Effector memory CD8-positive, alpha-beta T cell (primary cell): ENCODE results near the gene INSIG2.

Experiments used
- ATAC-seq: fragments of 150-1000 bp; cut with Tn5 transposase; replicated peaks from 2 replicates; pipeline ENCODE4 v1.10.0; 2021; ENCODE audit warnings: mild to moderate bottlenecking, moderate library complexity
- DNase-seq, 3 experiments: peaks; one replicate each; pipeline ENCODE4 v3.0.0; 2021
- H3K27ac Mint-ChIP-seq, 2 donors: one replicate each; pipeline ENCODE4 v1.8.0; 2022; ENCODE audit warnings: mild to moderate bottlenecking in 2 of 2, mixed read lengths in 2 of 2, moderate library complexity in 2 of 2
- H3K27me3 Mint-ChIP-seq, 2 donors: one replicate each; pipeline ENCODE4 v1.8.0; 2022; ENCODE audit warnings: mixed read lengths in 2 of 2
- H3K36me3 Mint-ChIP-seq: one replicate; pipeline ENCODE4 v1.8.0; 2022; ENCODE audit warnings: mild to moderate bottlenecking, moderate library complexity, mixed read lengths; ENCODE audit not compliant: insufficient read depth
- H3K4me1 Mint-ChIP-seq, 2 donors: one replicate each; pipeline ENCODE4 v1.8.0; 2022; ENCODE audit warnings: low read depth in 2 of 2, mixed read lengths in 2 of 2
- H3K4me3 Mint-ChIP-seq, 2 donors: one replicate each; pipeline ENCODE4 v1.8.0; 2022; ENCODE audit warnings: mild to moderate bottlenecking in 2 of 2, mixed read lengths in 2 of 2, moderate library complexity in 2 of 2
- H3K9me3 Mint-ChIP-seq, 2 donors: one replicate each; pipeline ENCODE4 v1.8.0; 2022; ENCODE audit warnings: mixed read lengths in 2 of 2

INSIG2 gene

GRCh38 chr2:118052474-118052873 is 35.8 kb upstream of the INSIG2 start:
- ATAC-seq (no peak), DNase-seq (no peak)
- Mint-ChIP-seq H3K27ac (no peak overlapping the region), H3K4me3 (no peak overlapping the region), H3K36me3 (no peaks in the 10 kb centered on the region), H3K9me3 (no peaks in the 10 kb centered on the region), H3K27me3 (peaks cover 70 to 71% of the 10 kb centered on the region in 2 donors), H3K4me1 (no peaks in the 10 kb centered on the region)

GRCh38 chr2:118053681-118054080 is 34.6 kb upstream of the INSIG2 start:
- H3K9me3 Mint-ChIP-seq: no peaks in the 10 kb centered on the region
- H3K4me3 Mint-ChIP-seq: no peak overlapping the region
- DNase-seq (no peak), ATAC-seq (no peak)
- H3K4me1 Mint-ChIP-seq: no peaks in the 10 kb centered on the region
- no peak overlapping the region for H3K27ac Mint-ChIP-seq
- H3K27me3 Mint-ChIP-seq: peaks cover 58 to 67% of the 10 kb centered on the region in 2 donors
- no peaks in the 10 kb centered on the region for H3K36me3 Mint-ChIP-seq

- Mint-ChIP-seq H3K9me3 (no peaks in the 10 kb centered on the region), H3K4me3 (no peak overlapping the region), H3K36me3 (no peaks in the 10 kb centered on the region), H3K27me3 (peaks cover 51 to 60% of the 10 kb centered on the region in 2 donors), H3K27ac (no peak overlapping the region), H3K4me1 (no peaks in the 10 kb centered on the region)
- ATAC-seq (no peak), DNase-seq (no peak)
Observed at GRCh38 chr2:118054213-118055008, 33.9 kb upstream of the INSIG2 start.

GRCh38 chr2:118055512-118056164 is 32.6 kb upstream of the INSIG2 start:
- Mint-ChIP-seq H3K27ac (peak overlapping the region in 1 of 2 donors; percentile 3), H3K27me3 (peaks cover 39 to 48% of the 10 kb centered on the region in 2 donors), H3K36me3 (no peaks in the 10 kb centered on the region), H3K4me3 (no peak overlapping the region), H3K9me3 (no peaks in the 10 kb centered on the region), H3K4me1 (peaks cover 3 to 5% of the 10 kb centered on the region in 2 donors)
- ATAC-seq (peak; percentile 17), DNase-seq (no peak)

DNA sequence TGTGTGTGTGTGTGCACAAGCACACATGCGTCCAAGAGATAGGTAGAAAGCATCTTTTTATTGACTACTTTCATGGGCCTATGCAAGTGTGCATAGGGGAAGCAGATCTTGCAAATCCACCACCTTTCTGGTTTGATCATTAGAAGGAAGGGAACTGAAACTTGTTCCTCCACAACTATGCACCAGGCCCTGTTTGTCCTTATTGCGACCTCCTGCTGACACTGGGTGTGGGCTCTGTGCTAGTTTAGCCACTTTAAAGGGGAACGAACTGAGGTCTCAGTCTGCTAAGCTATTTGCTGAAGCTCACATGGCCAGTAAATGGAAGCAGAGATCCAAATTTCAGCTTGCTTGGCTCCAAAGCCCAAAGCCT is 32.1 kb upstream of the INSIG2 start:
- DNase-seq: no peak
- Mint-ChIP-seq H3K27ac (no peak overlapping the region), H3K9me3 (no peaks in the 10 kb centered on the region), H3K4me3 (no peak overlapping the region), H3K36me3 (no peaks in the 10 kb centered on the region), H3K4me1 (peaks cover 3 to 5% of the 10 kb centered on the region in 2 donors), H3K27me3 (peaks cover 37 to 46% of the 10 kb centered on the region in 2 donors)
- ATAC-seq: peak; percentile 63

GRCh38 chr2:118056801-118057200 is 31.5 kb upstream of the INSIG2 start:
- Mint-ChIP-seq H3K4me3 (no peak overlapping the region), H3K27ac (no peak overlapping the region), H3K27me3 (peaks cover 36 to 45% of the 10 kb centered on the region in 2 donors), H3K36me3 (no peaks in the 10 kb centered on the region), H3K9me3 (no peaks in the 10 kb centered on the region), H3K4me1 (peaks cover 3 to 7% of the 10 kb centered on the region in 2 donors)
- no peak for ATAC-seq
- DNase-seq: no peak

DNA sequence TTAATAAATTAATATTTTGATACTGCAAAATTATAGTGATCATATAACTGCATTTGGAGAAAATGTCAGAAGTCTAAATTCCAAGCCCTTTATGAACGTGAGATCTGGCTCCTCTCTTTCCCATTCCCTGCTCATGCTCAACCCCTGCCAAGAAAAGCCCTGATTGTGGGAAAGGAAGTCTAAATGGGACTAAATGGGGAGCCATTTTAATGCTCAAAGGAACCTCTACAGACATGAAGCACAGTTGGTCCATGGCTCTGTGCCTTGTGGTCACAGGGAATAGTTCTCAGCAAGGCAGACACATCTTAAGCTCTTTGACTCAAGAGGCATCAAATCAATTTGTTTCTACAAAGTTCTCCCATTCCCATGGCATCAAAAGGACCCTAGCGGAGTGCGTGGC is 29.3 kb upstream of the INSIG2 start:
- Mint-ChIP-seq H3K36me3 (no peaks in the 10 kb centered on the region), H3K27ac (no peak overlapping the region), H3K9me3 (no peaks in the 10 kb centered on the region), H3K4me1 (peaks cover 3 to 7% of the 10 kb centered on the region in 2 donors), H3K4me3 (no peak overlapping the region), H3K27me3 (peaks cover 36 to 56% of the 10 kb centered on the region in 2 donors)
- DNase-seq (no peak), ATAC-seq (no peak)

DNA sequence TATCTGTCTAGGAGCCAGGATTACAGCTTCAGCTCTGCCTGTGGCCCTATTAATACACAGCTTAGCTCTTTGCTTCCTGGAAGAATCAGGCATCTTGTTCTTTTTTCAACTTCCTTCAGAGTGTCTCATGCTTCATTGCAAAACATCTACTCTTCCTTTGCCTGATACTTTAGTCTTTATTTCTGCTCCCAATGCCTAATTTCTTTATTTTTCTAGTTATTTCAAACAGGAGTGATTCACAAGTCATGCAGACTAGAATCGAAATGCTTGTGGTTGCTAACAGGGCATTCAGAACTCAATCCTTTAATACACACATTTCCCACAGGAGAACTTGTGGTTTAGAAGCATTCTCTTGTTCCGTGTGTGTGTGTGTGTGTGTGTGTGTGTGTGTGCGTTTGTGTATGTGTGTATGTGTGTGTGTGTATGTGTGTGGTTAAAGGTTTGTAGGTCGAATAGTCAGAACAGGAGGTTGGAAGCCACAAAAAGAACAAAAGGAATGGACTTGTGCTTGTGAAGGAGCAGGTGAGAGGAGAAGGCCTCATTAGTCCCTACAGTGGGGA is 28.3 kb upstream of the INSIG2 start:
- no peak for ATAC-seq

DNA sequence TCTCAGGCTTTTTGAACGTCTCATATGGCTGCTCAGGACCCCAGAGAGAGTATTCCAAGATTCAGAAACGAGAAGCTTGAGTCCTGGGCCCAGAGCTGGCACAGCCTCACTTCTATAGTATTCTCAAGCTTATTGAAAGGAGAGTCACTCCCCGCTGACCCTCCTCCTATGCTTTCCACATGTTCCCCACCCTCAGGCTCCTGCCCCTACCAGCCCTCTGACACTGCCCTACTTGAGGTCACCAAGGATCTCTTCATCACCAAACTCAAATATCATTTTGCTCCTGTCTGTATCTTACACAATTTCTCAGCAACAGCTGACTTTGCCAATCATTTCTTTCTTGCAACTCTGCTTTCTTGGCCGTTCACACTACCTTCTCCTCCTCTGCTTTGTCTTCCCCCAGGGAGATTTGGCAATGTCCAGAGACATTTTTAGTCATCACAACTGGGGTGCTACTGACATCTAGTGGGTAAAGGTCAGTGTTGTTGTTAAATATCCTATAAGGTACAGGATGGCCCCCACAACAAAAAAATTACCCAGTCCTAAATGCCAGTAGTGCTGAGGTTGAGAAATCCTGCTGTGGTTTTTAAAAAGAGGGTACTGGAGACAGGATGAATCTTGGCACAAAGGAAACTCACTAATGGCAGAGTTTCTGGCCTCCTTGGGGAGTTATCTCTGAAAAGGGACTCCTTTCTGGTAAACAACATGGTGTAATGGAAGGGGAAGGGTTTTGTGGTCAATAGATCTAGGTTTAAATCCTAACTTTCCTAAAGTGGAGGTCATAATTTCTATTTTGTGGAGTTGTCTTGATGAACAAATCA is 26.9 kb upstream of the INSIG2 start:
- H3K4me3 Mint-ChIP-seq: no peak overlapping the region
- H3K36me3 Mint-ChIP-seq: no peaks in the 10 kb centered on the region
- ATAC-seq: no peak
- no peaks in the 10 kb centered on the region for H3K9me3 Mint-ChIP-seq
- H3K4me1 Mint-ChIP-seq: peaks cover 3 to 7% of the 10 kb centered on the region in 2 donors
- H3K27me3 Mint-ChIP-seq: peaks cover 42 to 46% of the 10 kb centered on the region in 2 donors
- DNase-seq: no peak
- no peak overlapping the region for H3K27ac Mint-ChIP-seq

More for the DNA sequence above, 28.3 kb upstream of the INSIG2 start:
- no peaks in the 10 kb centered on the region for H3K9me3 Mint-ChIP-seq
- no peaks in the 10 kb centered on the region for H3K36me3 Mint-ChIP-seq
- no peak for DNase-seq
- H3K27ac Mint-ChIP-seq: peak overlapping the region in 1 of 2 donors; percentile 27
- no peak overlapping the region for H3K4me3 Mint-ChIP-seq
- H3K4me1 Mint-ChIP-seq: peaks cover 3 to 7% of the 10 kb centered on the region in 2 donors
- peaks cover 39 to 51% of the 10 kb centered on the region in 2 donors for H3K27me3 Mint-ChIP-seq

DNA sequence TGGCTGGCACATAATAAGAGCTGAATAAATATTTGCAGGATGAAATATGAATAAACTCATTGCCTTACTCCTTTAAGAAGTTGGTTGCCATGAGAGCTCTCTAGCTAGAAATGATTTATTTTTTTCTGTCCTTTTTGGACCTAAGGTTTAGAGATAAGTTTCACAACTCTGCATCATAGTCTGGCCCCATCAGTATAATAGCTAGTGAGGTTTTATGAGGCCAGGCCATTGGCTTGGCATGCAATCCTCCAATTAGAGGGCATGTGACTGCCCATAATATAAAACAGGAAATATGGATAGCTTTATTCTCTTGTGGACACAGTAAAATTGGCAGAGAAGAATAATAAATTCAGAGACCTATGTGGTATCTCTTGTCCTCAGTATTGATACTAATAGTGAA is 26.2 kb upstream of the INSIG2 start:
- Mint-ChIP-seq H3K36me3 (no peaks in the 10 kb centered on the region), H3K27ac (no peak overlapping the region), H3K4me1 (peaks cover 3 to 7% of the 10 kb centered on the region in 2 donors), H3K27me3 (peaks cover 45 to 50% of the 10 kb centered on the region in 2 donors), H3K9me3 (no peaks in the 10 kb centered on the region), H3K4me3 (no peak overlapping the region)
- no peak for DNase-seq
- ATAC-seq: no peak

DNA sequence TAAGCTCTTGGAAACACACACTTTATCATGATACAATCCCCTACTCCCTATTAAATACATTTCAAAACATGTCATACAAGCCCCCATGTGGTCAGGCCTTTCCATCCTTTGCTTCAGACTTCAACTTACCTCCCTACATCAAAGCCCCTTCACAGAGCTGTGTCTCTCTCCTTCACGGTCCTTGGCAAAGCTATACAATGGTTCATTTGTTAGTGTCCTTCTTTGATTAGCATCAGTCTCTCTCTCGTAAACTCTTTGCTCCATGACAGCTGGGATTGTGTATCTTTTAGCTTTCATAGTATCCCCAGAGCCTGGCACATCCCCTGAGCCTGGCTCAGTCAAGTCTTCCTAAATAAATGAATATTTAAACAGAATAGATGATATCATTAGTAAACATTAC is 25.6 kb upstream of the INSIG2 start:
- ATAC-seq (no peak), DNase-seq (no peak)
- Mint-ChIP-seq H3K4me3 (no peak overlapping the region), H3K36me3 (no peaks in the 10 kb centered on the region), H3K27me3 (peaks cover 44 to 45% of the 10 kb centered on the region in 2 donors), H3K4me1 (peaks cover 3 to 7% of the 10 kb centered on the region in 2 donors), H3K9me3 (no peaks in the 10 kb centered on the region), H3K27ac (no peak overlapping the region)

GRCh38 chr2:118065015-118065706 is 23.1 kb upstream of the INSIG2 start:
- DNase-seq (no peak), ATAC-seq (no peak)
- Mint-ChIP-seq H3K27ac (no peak overlapping the region), H3K4me1 (peaks cover 1 to 3% of the 10 kb centered on the region in 2 donors), H3K27me3 (peaks cover 37 to 45% of the 10 kb centered on the region in 2 donors), H3K9me3 (no peaks in the 10 kb centered on the region), H3K4me3 (no peak overlapping the region), H3K36me3 (no peaks in the 10 kb centered on the region)
